HEK293 (cell line): ENCODE results near the gene PPM1N.

Experiments
- CTCF ChIA-PET: fragments of 350-600 bp; formaldehyde crosslinking; extraction: SDS; loops from one replicate; lab custom pipeline; 2021; ENCODE audit warnings: antibody characterized with exemption; lab: Yijun Ruan, JAX
- POLR2A ChIA-PET: fragments of 300-600 bp; formaldehyde crosslinking; extraction: SDS; loops from one replicate; lab custom pipeline; 2020; ENCODE audit warnings: antibody characterized with exemption, inconsistent platforms; lab: Yijun Ruan, JAX
- H3K27ac ChIP-seq: fragments of 200-500 bp; sonication (Bioruptor generic); 2 replicates; pipeline ENCODE4 v1.5.1; 2014; ENCODE audit warnings: low read depth, low read length, control low read depth, inconsistent platforms; ENCODE audit errors: extremely low read depth
- H3K36me3 ChIP-seq, 2 experiments: fragments of 200-500 bp in 1 of 2; sonication (Bioruptor generic) in 1 of 2; 1 replicate in 1 of 2; 2 replicates in 1 of 2; pipeline ENCODE4 v1.5.1; 2014 to 2017; ENCODE audit warnings: inconsistent platforms in 2 of 2, low read length in 2 of 2; ENCODE audit not compliant: control insufficient read depth in 2 of 2, insufficient read depth in 1 of 2
- H3K4me1 ChIP-seq: fragments of 200-500 bp; sonication (Bioruptor generic); 2 replicates; pipeline ENCODE4 v1.5.1; 2014; ENCODE audit warnings: mild to moderate bottlenecking, low read length, inconsistent platforms; ENCODE audit not compliant: control insufficient read depth, insufficient read depth
- H3K4me3 ChIP-seq: 2 replicates; pipeline ENCODE4 v1.5.1; 2011; ENCODE audit warnings: low read depth, mild to moderate bottlenecking, control low read depth, low read length, moderate library complexity
- H3K9me3 ChIP-seq: fragments of 200-500 bp; sonication (Bioruptor generic); 2 replicates; pipeline ENCODE4 v1.5.1; 2014; ENCODE audit warnings: low read depth, low read length, inconsistent platforms; ENCODE audit not compliant: control insufficient read depth, insufficient read depth
- GFI1B ChIP-seq: fragments of 450-650 bp; formaldehyde crosslinking; IDR thresholded peaks from 2 replicates; pipeline ENCODE4 v1.5.1; 2016; ENCODE audit warnings: missing biosample characterization, missing genetic modification characterization
- MEIS1 ChIP-seq: sonication (generic); formaldehyde crosslinking; IDR thresholded peaks from 2 replicates; pipeline ENCODE4 v1.8.1; 2022; ENCODE audit warnings: missing genetic modification reagents, mild to moderate bottlenecking, borderline replicate concordance
- SP2 ChIP-seq: fragments of 450-650 bp; formaldehyde crosslinking; IDR thresholded peaks from 2 replicates; pipeline ENCODE4 v1.5.1; 2016; ENCODE audit warnings: missing biosample characterization, missing genetic modification characterization
- SP3 ChIP-seq: fragments of 450-650 bp; formaldehyde crosslinking; IDR thresholded peaks from 2 replicates; pipeline ENCODE4 v1.5.1; 2016; ENCODE audit warnings: missing biosample characterization, missing genetic modification characterization
- ZNF112 ChIP-seq: fragments of 450-650 bp; formaldehyde crosslinking; IDR thresholded peaks from 2 replicates; pipeline ENCODE4 v1.5.0; 2017; ENCODE audit warnings: missing biosample characterization, missing genetic modification characterization
- ZNF202 ChIP-seq: fragments of 450-650 bp; formaldehyde crosslinking; IDR thresholded peaks from 2 replicates; pipeline ENCODE4 v1.5.1; 2016; ENCODE audit warnings: missing biosample characterization, missing genetic modification characterization, borderline replicate concordance
- ZNF529 ChIP-seq: fragments of 450-650 bp; formaldehyde crosslinking; IDR thresholded peaks from 2 replicates; pipeline ENCODE4 v1.5.1; 2017; ENCODE audit warnings: missing genetic modification characterization, missing biosample characterization; ENCODE audit not compliant: insufficient replicate concordance
- ZNF544 ChIP-seq: fragments of 450-650 bp; formaldehyde crosslinking; IDR thresholded peaks from 2 replicates; pipeline ENCODE4 v1.5.0; 2017; ENCODE audit warnings: missing biosample characterization, missing genetic modification characterization
- ZNF549 ChIP-seq: fragments of 450-650 bp; IDR thresholded peaks from 2 replicates; pipeline ENCODE4 v1.5.1; 2018; ENCODE audit warnings: missing biosample characterization, missing genetic modification characterization, mild to moderate bottlenecking, inconsistent platforms, moderate library complexity
- TF ChIP-seq, protein P1 (sequence below): fragments of 450-650 bp; formaldehyde crosslinking; IDR thresholded peaks from 2 replicates; pipeline ENCODE4 v1.5.1; 2016; ENCODE audit warnings: missing biosample characterization, missing genetic modification characterization
- TF ChIP-seq, protein P2 (sequence below): fragments of 450-650 bp; formaldehyde crosslinking; IDR thresholded peaks from 2 replicates; pipeline ENCODE4 v1.5.1; 2017; ENCODE audit warnings: missing biosample characterization, missing genetic modification characterization
- TF ChIP-seq, protein P3 (sequence below): fragments of 450-650 bp; formaldehyde crosslinking; IDR thresholded peaks from 2 replicates; pipeline ENCODE4 v1.5.1; 2016; ENCODE audit warnings: missing biosample characterization, missing genetic modification characterization

PPM1N gene

DNA sequence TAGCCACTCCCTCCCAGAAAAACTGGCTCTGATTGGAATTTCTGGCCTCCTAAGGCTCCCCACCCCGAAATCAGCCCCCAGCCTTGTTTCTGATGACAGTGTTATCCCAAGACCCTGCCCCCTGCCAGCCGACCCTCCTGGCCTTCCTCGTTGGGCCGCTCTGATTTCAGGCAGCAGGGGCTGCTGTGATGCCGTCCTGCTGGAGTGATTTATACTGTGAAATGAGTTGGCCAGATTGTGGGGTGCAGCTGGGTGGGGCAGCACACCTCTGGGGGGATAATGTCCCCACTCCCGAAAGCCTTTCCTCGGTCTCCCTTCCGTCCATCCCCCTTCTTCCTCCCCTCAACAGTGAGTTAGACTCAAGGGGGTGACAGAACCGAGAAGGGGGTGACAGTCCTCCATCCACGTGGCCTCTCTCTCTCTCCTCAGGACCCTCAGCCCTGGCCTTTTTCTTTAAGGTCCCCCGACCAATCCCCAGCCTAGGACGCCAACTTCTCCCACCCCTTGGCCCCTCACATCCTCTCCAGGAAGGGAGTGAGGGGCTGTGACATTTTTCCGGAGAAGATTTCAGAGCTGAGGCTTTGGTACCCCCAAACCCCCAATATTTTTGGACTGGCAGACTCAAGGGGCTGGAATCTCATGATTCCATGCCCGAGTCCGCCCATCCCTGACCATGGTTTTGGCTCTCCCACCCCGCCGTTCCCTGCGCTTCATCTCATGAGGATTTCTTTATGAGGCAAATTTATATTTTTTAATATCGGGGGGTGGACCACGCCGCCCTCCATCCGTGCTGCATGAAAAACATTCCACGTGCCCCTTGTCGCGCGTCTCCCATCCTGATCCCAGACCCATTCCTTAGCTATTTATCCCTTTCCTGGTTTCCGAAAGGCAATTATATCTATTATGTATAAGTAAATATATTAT, 24.3 kb upstream of the PPM1N start:
- ChIA-PET POLR2A (no interaction called here), CTCF (interaction anchor here (0.6 to 8.5 kb wide), 7 partner anchors 11 to 203 kb away, joined by 3 to 295 read pairs (median 5); no protein-coding TSS in a partner anchor)
- no peaks in the 10 kb centered on the region for H3K9me3 ChIP-seq
- TF ChIP-seq, protein P1, sequence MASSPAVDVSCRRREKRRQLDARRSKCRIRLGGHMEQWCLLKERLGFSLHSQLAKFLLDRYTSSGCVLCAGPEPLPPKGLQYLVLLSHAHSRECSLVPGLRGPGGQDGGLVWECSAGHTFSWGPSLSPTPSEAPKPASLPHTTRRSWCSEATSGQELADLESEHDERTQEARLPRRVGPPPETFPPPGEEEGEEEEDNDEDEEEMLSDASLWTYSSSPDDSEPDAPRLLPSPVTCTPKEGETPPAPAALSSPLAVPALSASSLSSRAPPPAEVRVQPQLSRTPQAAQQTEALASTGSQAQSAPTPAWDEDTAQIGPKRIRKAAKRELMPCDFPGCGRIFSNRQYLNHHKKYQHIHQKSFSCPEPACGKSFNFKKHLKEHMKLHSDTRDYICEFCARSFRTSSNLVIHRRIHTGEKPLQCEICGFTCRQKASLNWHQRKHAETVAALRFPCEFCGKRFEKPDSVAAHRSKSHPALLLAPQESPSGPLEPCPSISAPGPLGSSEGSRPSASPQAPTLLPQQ (tag by site-specific recombination), result no peak
- TF ChIP-seq ZNF202 (tag by site-specific recombination) (no peak), ZNF544 (tag by site-specific recombination) (no peak), ZNF112 (tag by site-specific recombination) (no peak), SP3 (no peak), SP2 (tag by site-specific recombination) (no peak), GFI1B (tag by site-specific recombination) (no peak)
- no peaks in the 10 kb centered on the region for H3K4me1 ChIP-seq
- no peaks in the 10 kb centered on the region for H3K36me3 ChIP-seq
- no peak overlapping the region for H3K27ac ChIP-seq
- no peak overlapping the region for H3K4me3 ChIP-seq

DNA sequence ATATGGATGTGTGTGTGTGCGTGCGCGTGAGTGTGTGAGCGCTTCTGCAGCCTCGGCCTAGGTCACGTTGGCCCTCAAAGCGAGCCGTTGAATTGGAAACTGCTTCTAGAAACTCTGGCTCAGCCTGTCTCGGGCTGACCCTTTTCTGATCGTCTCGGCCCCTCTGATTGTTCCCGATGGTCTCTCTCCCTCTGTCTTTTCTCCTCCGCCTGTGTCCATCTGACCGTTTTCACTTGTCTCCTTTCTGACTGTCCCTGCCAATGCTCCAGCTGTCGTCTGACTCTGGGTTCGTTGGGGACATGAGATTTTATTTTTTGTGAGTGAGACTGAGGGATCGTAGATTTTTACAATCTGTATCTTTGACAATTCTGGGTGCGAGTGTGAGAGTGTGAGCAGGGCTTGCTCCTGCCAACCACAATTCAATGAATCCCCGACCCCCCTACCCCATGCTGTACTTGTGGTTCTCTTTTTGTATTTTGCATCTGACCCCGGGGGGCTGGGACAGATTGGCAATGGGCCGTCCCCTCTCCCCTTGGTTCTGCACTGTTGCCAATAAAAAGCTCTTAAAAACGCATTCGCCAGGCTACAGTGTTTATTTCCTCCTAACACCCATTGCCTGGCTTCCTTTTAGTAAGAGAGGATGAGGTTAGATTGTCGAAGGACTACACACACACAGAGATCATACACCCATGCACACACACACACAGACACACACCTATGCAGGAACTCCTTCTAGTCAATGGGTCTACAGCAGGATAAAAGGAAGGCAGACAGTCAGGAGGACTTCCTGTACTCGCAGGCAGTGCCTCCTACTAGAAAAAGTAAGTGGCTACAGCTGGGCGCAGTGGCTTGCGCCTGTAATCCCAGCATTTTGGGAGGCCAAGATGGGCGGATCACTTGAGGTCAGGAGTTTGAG, 23.4 kb upstream of the PPM1N start:
- Histone ChIP-seq H3K9me3 (no peaks in the 10 kb centered on the region), H3K4me1 (no peaks in the 10 kb centered on the region), H3K27ac (no peak overlapping the region), H3K36me3 (no peaks in the 10 kb centered on the region), H3K4me3 (no peak overlapping the region)
- CTCF ChIA-PET, result interaction anchor here (0.7 to 8.5 kb wide), 5 partner anchors 10 to 202 kb away, joined by 3 to 295 read pairs (median 6); no protein-coding TSS in a partner anchor
- TF ChIP-seq ZNF529 (tag by site-specific recombination) (no peak), ZNF549 (tag by site-specific recombination) (no peak), MEIS1 (CRISPR knock-in tag) (no peak)
- TF ChIP-seq, protein P2, sequence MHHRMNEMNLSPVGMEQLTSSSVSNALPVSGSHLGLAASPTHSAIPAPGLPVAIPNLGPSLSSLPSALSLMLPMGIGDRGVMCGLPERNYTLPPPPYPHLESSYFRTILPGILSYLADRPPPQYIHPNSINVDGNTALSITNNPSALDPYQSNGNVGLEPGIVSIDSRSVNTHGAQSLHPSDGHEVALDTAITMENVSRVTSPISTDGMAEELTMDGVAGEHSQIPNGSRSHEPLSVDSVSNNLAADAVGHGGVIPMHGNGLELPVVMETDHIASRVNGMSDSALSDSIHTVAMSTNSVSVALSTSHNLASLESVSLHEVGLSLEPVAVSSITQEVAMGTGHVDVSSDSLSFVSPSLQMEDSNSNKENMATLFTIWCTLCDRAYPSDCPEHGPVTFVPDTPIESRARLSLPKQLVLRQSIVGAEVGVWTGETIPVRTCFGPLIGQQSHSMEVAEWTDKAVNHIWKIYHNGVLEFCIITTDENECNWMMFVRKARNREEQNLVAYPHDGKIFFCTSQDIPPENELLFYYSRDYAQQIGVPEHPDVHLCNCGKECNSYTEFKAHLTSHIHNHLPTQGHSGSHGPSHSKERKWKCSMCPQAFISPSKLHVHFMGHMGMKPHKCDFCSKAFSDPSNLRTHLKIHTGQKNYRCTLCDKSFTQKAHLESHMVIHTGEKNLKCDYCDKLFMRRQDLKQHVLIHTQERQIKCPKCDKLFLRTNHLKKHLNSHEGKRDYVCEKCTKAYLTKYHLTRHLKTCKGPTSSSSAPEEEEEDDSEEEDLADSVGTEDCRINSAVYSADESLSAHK (tag by site-specific recombination), result no peak
- TF ChIP-seq, protein P3, sequence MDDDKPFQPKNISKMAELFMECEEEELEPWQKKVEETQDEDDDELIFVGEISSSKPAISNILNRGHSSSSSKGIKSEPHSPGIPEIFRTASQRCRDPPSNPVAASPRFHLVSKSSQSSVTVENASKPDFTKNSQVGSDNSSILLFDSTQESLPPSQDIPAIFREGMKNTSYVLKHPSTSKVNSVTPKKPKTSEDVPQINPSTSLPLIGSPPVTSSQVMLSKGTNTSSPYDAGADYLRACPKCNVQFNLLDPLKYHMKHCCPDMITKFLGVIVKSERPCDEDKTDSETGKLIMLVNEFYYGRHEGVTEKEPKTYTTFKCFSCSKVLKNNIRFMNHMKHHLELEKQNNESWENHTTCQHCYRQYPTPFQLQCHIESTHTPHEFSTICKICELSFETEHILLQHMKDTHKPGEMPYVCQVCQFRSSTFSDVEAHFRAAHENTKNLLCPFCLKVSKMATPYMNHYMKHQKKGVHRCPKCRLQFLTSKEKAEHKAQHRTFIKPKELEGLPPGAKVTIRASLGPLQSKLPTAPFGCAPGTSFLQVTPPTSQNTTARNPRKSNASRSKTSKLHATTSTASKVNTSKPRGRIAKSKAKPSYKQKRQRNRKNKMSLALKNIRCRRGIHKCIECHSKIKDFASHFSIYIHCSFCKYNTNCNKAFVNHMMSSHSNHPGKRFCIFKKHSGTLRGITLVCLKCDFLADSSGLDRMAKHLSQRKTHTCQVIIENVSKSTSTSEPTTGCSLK (tag by site-specific recombination), result no peak
- POLR2A ChIA-PET, result interaction anchor here (0.5 to 0.7 kb wide), 2 partner anchors 36 to 163 kb away, joined by 3 read pairs; no protein-coding TSS in a partner anchor
